Fibroblast of mammary gland (primary cell): ENCODE measurements around the gene ATP6V1E1.

Experiments
- DNase-seq: peaks from one replicate; pipeline ENCODE4 v3.0.0-alpha.2; 2010; ENCODE audit warnings: low read depth
- H3K4me3 ChIP-seq: 2 replicates; pipeline ENCODE4 v1.5.1; 2011; ENCODE audit warnings: low read depth, mild to moderate bottlenecking, low read length, moderate library complexity; ENCODE audit not compliant: control insufficient read depth
- CTCF ChIP-seq: conservative IDR thresholded peaks from 2 replicates; pipeline ENCODE4 v1.5.1; 2011; ENCODE audit warnings: low read depth, low read length, inconsistent platforms; ENCODE audit not compliant: control insufficient read depth, insufficient read depth

ATP6V1E1 gene

GRCh38 chr22:17586831-17587440, 41.6 kb downstream of the ATP6V1E1 start:
- H3K4me3 ChIP-seq, result no peak overlapping the region
- TF ChIP-seq CTCF, result no peak
- no peak for DNase-seq

- no peak for DNase-seq
Measured at GRCh38 chr22:17583151-17583550, 45.4 kb downstream of the ATP6V1E1 start.

GRCh38 chr22:17581631-17582030, 46.9 kb downstream of the ATP6V1E1 start:
- H3K4me3 ChIP-seq, result no peak overlapping the region
- TF ChIP-seq CTCF, result no peak
- DNase-seq, result no peak

More at GRCh38 chr22:17583151-17583550, 45.4 kb downstream of the ATP6V1E1 start:
- no peak overlapping the region for H3K4me3 ChIP-seq
- no peak for TF ChIP-seq CTCF

GRCh38 chr22:17581056-17581455, 47.5 kb downstream of the ATP6V1E1 start:
- no peak for TF ChIP-seq CTCF
- DNase-seq, result no peak
- no peak overlapping the region for H3K4me3 ChIP-seq

GRCh38 chr22:17580441-17581031, 48.0 kb downstream of the ATP6V1E1 start:
- TF ChIP-seq CTCF, result no peak
- DNase-seq, result no peak
- H3K4me3 ChIP-seq, result no peak overlapping the region

GRCh38 chr22:17579535-17579981, 49.0 kb downstream of the ATP6V1E1 start:
- no peak overlapping the region for H3K4me3 ChIP-seq
- TF ChIP-seq CTCF, result no peak
- DNase-seq, result no peak
